H1 (cell line): ENCODE results near the gene SERGEF. TPM values are rescaled to one million over a fixed set of nuclear protein-coding genes. Genes with fewer than 3 reads are reported as not detected.

ENCODE experiments used
- CTCF ChIA-PET: fragments of 300-600 bp; sonication (Branson Sonifier 250); formaldehyde crosslinking; loops from one replicate; lab custom pipeline; 2021; ENCODE audit not compliant: partially characterized antibody; lab: Charles Lee
- POLR2A ChIA-PET: fragments of 300-600 bp; sonication (Branson Sonifier 250); formaldehyde crosslinking; loops from one replicate; lab custom pipeline; 2021; ENCODE audit warnings: inconsistent platforms; ENCODE audit not compliant: partially characterized antibody; lab: Charles Lee
- DNase-seq, 2 experiments: peaks; one replicate each; pipeline versions ENCODE4 v3.0.0 to v3.0.0-alpha.2; 2010 to 2022; ENCODE audit warnings: low spot score in 2 of 2, low read depth in 1 of 2, mixed read lengths in 1 of 2
- FAIRE-seq: peaks from 2 replicates; lab custom pipeline; 2011; peaks lifted over from hg19 to GRCh38; lab: Jason Lieb, UNC
- H2AFZ ChIP-seq: 2 replicates; pipeline ENCODE4 v1.8.1; 2012; ENCODE audit warnings: low read length, inconsistent platforms
- H2AK5ac ChIP-seq: 2 replicates; pipeline ENCODE4 v1.6.1; 2013; ENCODE audit warnings: low read depth, low read length
- H2BK120ac ChIP-seq: replicated peaks from 2 replicates; pipeline ENCODE3; 2013; ENCODE audit warnings: low read depth, low read length, inconsistent platforms
- H2BK12ac ChIP-seq: 2 replicates; pipeline ENCODE4 v1.6.1; 2013; ENCODE audit warnings: low read depth, low read length
- H2BK15ac ChIP-seq: 2 replicates; pipeline ENCODE4 v1.6.1; 2013; ENCODE audit warnings: low read length
- H2BK20ac ChIP-seq: 2 replicates; pipeline ENCODE4 v1.6.1; 2013; ENCODE audit warnings: low read length
- H2BK5ac ChIP-seq: 2 replicates; pipeline ENCODE4 v1.6.1; 2013; ENCODE audit warnings: low read depth, low read length
- H3K14ac ChIP-seq: 2 replicates; pipeline ENCODE4 v1.6.1; 2013; ENCODE audit warnings: inconsistent platforms; ENCODE audit not compliant: insufficient read length
- H3K18ac ChIP-seq: 2 replicates; pipeline ENCODE4 v1.6.1; 2013; ENCODE audit warnings: low read length; ENCODE audit errors: extremely low read depth
- H3K23ac ChIP-seq: 2 replicates; pipeline ENCODE4 v1.6.1; 2013; ENCODE audit warnings: inconsistent platforms; ENCODE audit not compliant: insufficient read length
- H3K23me2 ChIP-seq: 2 replicates; pipeline ENCODE4 v1.6.1; 2013; ENCODE audit warnings: low read depth, low read length
- H3K27ac ChIP-seq: 2 replicates; pipeline ENCODE4 v1.6.1; 2011; ENCODE audit warnings: low read depth, low read length, inconsistent platforms
- H3K27me3 ChIP-seq, 4 experiments: replicated peaks in 1 of 4; 1 replicate in 1 of 4; 2 replicates in 3 of 4; pipeline versions ENCODE4 v1.6.1 to v1.8.1; 2011 to 2013; ENCODE audit warnings: low read length in 3 of 4, mild to moderate bottlenecking in 3 of 4, inconsistent platforms in 2 of 4, mixed read lengths in 2 of 4, moderate library complexity in 1 of 4; ENCODE audit not compliant: control insufficient read depth in 3 of 4, insufficient read depth in 3 of 4; ENCODE audit errors: extremely low read depth in 1 of 4
- H3K36me3 ChIP-seq, 4 experiments: 2 replicates each; pipeline versions ENCODE4 v1.6.1 to v1.8.1; 2011 to 2013; ENCODE audit warnings: mild to moderate bottlenecking in 4 of 4, low read length in 3 of 4, moderate library complexity in 2 of 4, control low read depth in 1 of 4, inconsistent platforms in 1 of 4; ENCODE audit not compliant: insufficient read depth in 4 of 4, control insufficient read depth in 2 of 4
- H3K4ac ChIP-seq: replicated peaks from 2 replicates; pipeline ENCODE3; 2013; ENCODE audit warnings: low read length, low read depth, mixed read lengths, inconsistent platforms; ENCODE audit not compliant: insufficient read length
- H3K4me1 ChIP-seq, 4 experiments: replicated peaks in 1 of 4; 1 replicate in 1 of 4; 2 replicates in 3 of 4; pipeline versions ENCODE4 v1.6.1 to v1.8.1; 2011 to 2013; ENCODE audit warnings: low read length in 3 of 4, inconsistent platforms in 2 of 4, mixed read lengths in 1 of 4; ENCODE audit not compliant: insufficient read depth in 4 of 4, control insufficient read depth in 3 of 4
- H3K4me2 ChIP-seq, 2 experiments: 2 replicates each; pipeline versions ENCODE4 v1.6.1 to v1.8.1; 2011 to 2013; ENCODE audit warnings: low read depth in 2 of 2, low read length in 2 of 2, control low read depth in 1 of 2, inconsistent platforms in 1 of 2, mild to moderate bottlenecking in 1 of 2; ENCODE audit not compliant: insufficient read depth in 1 of 2
- H3K4me3 ChIP-seq, 4 experiments: fragments of 200-600, 300-600 bp in 1 of 4; sonication (generic), shearing (Covaris generic), sonication (Bioruptor Twin) in 1 of 4; 2 replicates each; pipeline versions ENCODE4 v1.5.1 to v1.8.1; 2011 to 2016; ENCODE audit warnings: low read length in 4 of 4, low read depth in 3 of 4, control low read depth in 2 of 4, inconsistent platforms in 2 of 4, mild to moderate bottlenecking in 2 of 4, mixed read lengths in 1 of 4, moderate library complexity in 1 of 4; ENCODE audit not compliant: insufficient read depth in 2 of 4; ENCODE audit errors: extremely low read depth in 1 of 4
- H3K56ac ChIP-seq: replicated peaks from 2 replicates; pipeline ENCODE3; 2013; ENCODE audit warnings: low read depth, mild to moderate bottlenecking, mixed read lengths, low read length, inconsistent platforms; ENCODE audit not compliant: insufficient read length
- H3K79me1 ChIP-seq: 2 replicates; pipeline ENCODE4 v1.6.1; 2013; ENCODE audit warnings: low read depth, low read length, control low read depth
- H3K79me2 ChIP-seq, 2 experiments: 2 replicates each; pipeline versions ENCODE4 v1.6.1 to v1.8.1; 2012 to 2013; ENCODE audit warnings: low read length in 2 of 2, mild to moderate bottlenecking in 2 of 2, inconsistent platforms in 1 of 2; ENCODE audit not compliant: insufficient read depth in 2 of 2, control insufficient read depth in 1 of 2
- H3K9ac ChIP-seq, 4 experiments: replicated peaks in 1 of 4; 1 replicate in 1 of 4; 2 replicates in 3 of 4; pipeline versions ENCODE4 v1.6.1 to v1.8.1; 2011 to 2013; ENCODE audit warnings: low read depth in 3 of 4, low read length in 3 of 4, control low read depth in 2 of 4, mild to moderate bottlenecking in 2 of 4, moderate library complexity in 2 of 4, inconsistent platforms in 1 of 4; ENCODE audit errors: extremely low read depth in 1 of 4
- H3K9me3 ChIP-seq, 2 experiments: 2 replicates each; pipeline versions ENCODE4 v1.6.1 to v1.8.1; 2012 to 2013; ENCODE audit warnings: mild to moderate bottlenecking in 2 of 2, moderate library complexity in 2 of 2, control low read depth in 1 of 2, inconsistent platforms in 1 of 2, low read depth in 1 of 2, low read length in 1 of 2, mixed read lengths in 1 of 2; ENCODE audit not compliant: insufficient read depth in 2 of 2
- H4K20me1 ChIP-seq, 2 experiments: replicated peaks in 1 of 2; 2 replicates each; pipeline versions ENCODE3 to v1.8.1; 2011 to 2013; ENCODE audit warnings: inconsistent platforms in 2 of 2, low read length in 2 of 2, mild to moderate bottlenecking in 1 of 2; ENCODE audit not compliant: insufficient read depth in 2 of 2, control insufficient read depth in 1 of 2
- H4K5ac ChIP-seq: 2 replicates; pipeline ENCODE4 v1.6.1; 2013; ENCODE audit warnings: low read length, low read depth, mixed read lengths, inconsistent platforms; ENCODE audit not compliant: insufficient read length
- H4K8ac ChIP-seq: 2 replicates; pipeline ENCODE4 v1.8.0; 2013; ENCODE audit warnings: mild to moderate bottlenecking, moderate library complexity, low read length, inconsistent platforms; ENCODE audit not compliant: insufficient read depth; ENCODE audit errors: extremely low read depth
- H4K91ac ChIP-seq: replicated peaks from 2 replicates; pipeline ENCODE3; 2013; ENCODE audit warnings: low read length, mixed read lengths, inconsistent platforms; ENCODE audit not compliant: insufficient read length
- WGBS, 2 experiments: shearing (Covaris generic) in 1 of 2; methylation state at CpG; one replicate each; pipeline versions ENCODE4 v1.1.6 to v1.1.7; 2013 to 2015; ENCODE audit warnings: low lambda C conversion rate in 2 of 2, mixed read lengths in 2 of 2, inconsistent platforms in 1 of 2, low coverage in 1 of 2, missing lambda C conversion rate in 1 of 2; ENCODE audit not compliant: insufficient replicate concordance in 2 of 2, insufficient coverage in 1 of 2, insufficient read length in 1 of 2; ENCODE audit errors: extremely low coverage in 1 of 2, missing lambda C conversion rate in 1 of 2; 5-methylcytosine and 5-hydroxymethylcytosine counted together
- polyA plus RNA-seq, 7 experiments: library from polyadenylated mRNA; depleted of rRNA in 3 of 7; stranded (reverse) in 5 of 7; unstranded in 2 of 7; fragments of >200 nt in 5 of 7; fragments of 200-250 nt in 2 of 7; gene quantifications; 1 replicate in 5 of 7; 2 replicates in 1 of 7; 4 replicates in 1 of 7; pipeline versions ENCODE4 v1.2.1 to v1.2.3, GENCODE V29; 2011 to 2013; ENCODE audit warnings: missing spikeins in 2 of 7, mixed read lengths in 2 of 7
- total RNA-seq: library from RNA; stranded (reverse); fragmentation: NEBNext Ultra II Directional; extraction: Animal tissue kit (Norgen Biotek cat#: 25700); gene quantifications from 2 replicates; pipeline ENCODE4 v1.2.1, GENCODE V29; 2021

Gene SERGEF
- total and polyA plus RNA-seq, 2 of the 8 experiments (the other 6 are each of a cell fraction or from before 2014, with no cell fraction given): 16.6 to 28.8 TPM

DNA sequence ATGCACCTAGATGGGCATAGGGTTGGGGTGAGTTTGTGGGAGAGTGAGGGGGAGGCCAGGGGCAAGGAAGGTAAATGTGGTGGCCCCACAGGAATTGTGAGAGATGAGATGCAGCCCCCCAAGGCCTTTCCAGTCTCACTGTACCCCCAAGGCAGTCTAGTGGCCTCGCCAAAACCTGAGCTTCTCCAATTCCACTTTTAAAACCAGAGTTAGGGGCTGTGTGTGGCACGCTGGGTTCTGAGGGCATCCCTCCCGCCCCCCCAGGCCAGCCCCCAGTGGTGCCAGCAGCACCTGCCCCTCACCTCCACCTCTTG is 237.9 kb downstream of the SERGEF start:
- Histone ChIP-seq H2BK5ac (no peak overlapping the region), H3K79me1 (no peaks in the 10 kb centered on the region), H4K5ac (no peak overlapping the region), H2BK20ac (no peak overlapping the region), H3K4ac (no peak overlapping the region), H3K27me3 (no peaks in the 10 kb centered on the region), H3K9ac (no peak overlapping the region), H3K36me3 (no peaks in the 10 kb centered on the region), H3K56ac (no peak overlapping the region), H2AK5ac (no peak overlapping the region), H3K9me3 (no peaks in the 10 kb centered on the region; a peak in 1 of 4 replicates), H3K4me2 (no peak overlapping the region), H3K4me3 (no peak overlapping the region), H3K14ac (no peak overlapping the region), H3K18ac (no peak overlapping the region), H2BK15ac (no peak overlapping the region), H3K23me2 (no peaks in the 10 kb centered on the region), H2BK12ac (no peak overlapping the region), H4K8ac (no peak overlapping the region), H2BK120ac (no peak overlapping the region), H3K4me1 (peaks cover 0 to 3% (median 0%) of the 10 kb centered on the region in 4 experiments; a peak in 2 of 7 replicates), H3K27ac (no peak overlapping the region), H3K23ac (no peak overlapping the region), H3K79me2 (no peaks in the 10 kb centered on the region), H4K20me1 (no peaks in the 10 kb centered on the region), H4K91ac (no peak overlapping the region), H2AFZ (no peak overlapping the region)
- ChIA-PET POLR2A (no interaction called here), CTCF (interaction anchor here (0.8 to 4.1 kb wide), 12 partner anchors 9 to 204 kb away, joined by 3 to 28 read pairs (median 4); no protein-coding TSS in a partner anchor)
- no peak for FAIRE-seq
- WGBS, 2 experiments: 90% methylated on average over 2 of the region's 3 CpGs; no CpG with 5 or more reads in 1 of the 2 experiments
- no peak for DNase-seq
